GM08714 (cell line): ENCODE measurements around the gene GRB2.

Experiments used
- H3K4me3 ChIP-seq: fragments of 200-500 bp; sonication (Bioruptor generic); 2 replicates; pipeline ENCODE4 v1.5.1; 2014; ENCODE audit warnings: mild to moderate bottlenecking, low read length, inconsistent platforms
- ZNF274 ChIP-seq: IDR thresholded peaks from 2 replicates; pipeline ENCODE4 v1.6.1; 2012; ENCODE audit warnings: mild to moderate bottlenecking, low read depth, low read length

The GRB2 gene

GRCh38 chr17:75403131-75403530 is 2.3 kb downstream of the GRB2 start:
- H3K4me3 ChIP-seq: peak overlapping the region; percentile 94; the same call in 1 of the 2 replicates
- TF ChIP-seq ZNF274: no peak

DNA sequence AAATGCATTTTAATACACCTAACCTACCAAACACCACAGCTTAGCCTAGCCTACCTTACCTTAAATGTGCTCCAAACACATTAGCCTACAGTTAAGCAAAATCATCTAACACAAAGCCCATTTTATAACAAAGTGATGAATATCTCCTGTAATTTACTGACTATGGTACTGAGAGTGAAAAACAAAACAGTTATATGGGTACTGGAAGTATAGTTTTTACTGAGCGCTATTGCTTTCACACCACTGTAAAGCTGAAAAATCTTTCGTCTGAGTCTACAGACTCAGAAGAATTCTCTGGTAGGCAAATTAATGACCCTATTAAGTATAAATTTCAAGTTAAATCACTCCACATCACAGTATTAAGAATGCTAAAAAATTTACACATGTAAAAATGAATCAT is 3.5 kb downstream of the GRB2 start:
- H3K4me3 ChIP-seq: no peak overlapping the region; the same call in 1 of the 2 replicates
- no peak for TF ChIP-seq ZNF274

- no peak for TF ChIP-seq ZNF274
- H3K4me3 ChIP-seq: no peak overlapping the region
These were observed 5.0 kb downstream of the GRB2 start for GRCh38 chr17:75400326-75400939.

DNA sequence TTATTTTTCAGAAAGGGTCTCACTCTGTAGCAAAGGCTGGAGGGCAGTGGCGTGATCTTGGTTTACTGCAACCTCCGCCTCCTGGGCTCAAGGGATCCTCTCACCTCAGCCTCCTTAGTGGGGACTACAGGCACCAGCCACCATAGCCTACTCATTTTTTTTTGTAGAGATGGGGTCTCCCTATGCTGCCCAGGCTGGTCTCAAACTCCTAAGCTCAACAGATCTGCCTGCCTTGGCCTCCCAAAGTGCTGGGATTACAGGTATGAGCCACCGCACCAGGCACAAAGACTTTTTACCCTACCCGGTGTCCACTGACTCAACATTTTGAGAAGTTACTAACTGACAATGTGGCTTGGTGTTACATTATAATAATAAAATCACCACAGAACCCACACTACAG is 7.2 kb downstream of the GRB2 start:
- TF ChIP-seq ZNF274: no peak
- no peak overlapping the region for H3K4me3 ChIP-seq

DNA sequence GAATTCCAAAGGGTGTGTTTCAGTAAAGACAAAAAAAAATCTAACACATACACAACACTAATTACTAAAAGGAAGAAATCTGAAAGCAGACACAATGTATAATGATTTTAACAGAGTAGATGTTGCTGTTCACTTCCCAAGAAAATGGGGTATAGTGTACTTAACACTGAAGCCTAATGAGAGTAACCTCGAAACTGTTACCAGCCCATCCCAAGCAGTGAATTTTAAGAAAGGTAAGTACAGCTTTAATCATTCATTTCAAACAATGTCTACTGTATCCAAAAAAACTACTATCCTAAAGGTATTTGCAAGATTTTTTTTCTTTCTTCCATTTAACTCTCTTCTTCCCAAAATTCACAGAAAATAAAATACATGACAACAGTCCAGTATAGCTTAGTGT is 8.3 kb downstream of the GRB2 start:
- TF ChIP-seq ZNF274: no peak
- H3K4me3 ChIP-seq: no peak overlapping the region

- no peak overlapping the region for H3K4me3 ChIP-seq
- no peak for TF ChIP-seq ZNF274
These were observed 8.7 kb downstream of the GRB2 start for GRCh38 chr17:75396796-75397195.

GRCh38 chr17:75396025-75396424 is 9.5 kb downstream of the GRB2 start:
- TF ChIP-seq ZNF274: no peak
- H3K4me3 ChIP-seq: peak overlapping the region; percentile 14; the same call in 1 of the 2 replicates

DNA sequence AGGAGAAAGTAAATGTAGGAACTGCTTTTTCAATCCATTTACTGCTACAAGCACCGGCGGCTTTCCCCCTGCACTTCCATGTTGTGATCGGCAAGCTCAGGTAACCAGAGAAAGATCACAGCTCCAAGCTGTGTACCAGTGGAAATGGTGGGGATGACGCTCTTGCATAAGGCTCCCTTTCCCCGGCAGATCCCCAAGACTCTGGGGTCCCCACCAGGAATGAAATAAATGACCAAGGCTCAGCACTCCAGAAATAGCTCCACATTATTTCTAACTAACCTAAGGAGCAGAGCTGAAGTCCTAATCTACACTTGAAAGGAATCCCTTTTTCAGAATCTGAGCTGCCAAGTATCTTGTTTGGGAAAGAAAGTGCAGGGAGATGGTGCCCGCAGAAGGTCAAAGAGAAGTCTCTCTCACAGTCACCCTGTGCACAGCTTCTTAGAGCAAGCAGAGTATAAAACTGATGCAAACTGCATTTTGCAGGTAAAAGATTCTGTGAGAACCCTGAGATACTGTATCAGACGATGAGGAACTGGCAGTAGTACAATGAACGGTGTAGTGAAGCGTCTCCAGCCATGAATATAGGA is 11.1 kb downstream of the GRB2 start:
- no peak for TF ChIP-seq ZNF274

DNA sequence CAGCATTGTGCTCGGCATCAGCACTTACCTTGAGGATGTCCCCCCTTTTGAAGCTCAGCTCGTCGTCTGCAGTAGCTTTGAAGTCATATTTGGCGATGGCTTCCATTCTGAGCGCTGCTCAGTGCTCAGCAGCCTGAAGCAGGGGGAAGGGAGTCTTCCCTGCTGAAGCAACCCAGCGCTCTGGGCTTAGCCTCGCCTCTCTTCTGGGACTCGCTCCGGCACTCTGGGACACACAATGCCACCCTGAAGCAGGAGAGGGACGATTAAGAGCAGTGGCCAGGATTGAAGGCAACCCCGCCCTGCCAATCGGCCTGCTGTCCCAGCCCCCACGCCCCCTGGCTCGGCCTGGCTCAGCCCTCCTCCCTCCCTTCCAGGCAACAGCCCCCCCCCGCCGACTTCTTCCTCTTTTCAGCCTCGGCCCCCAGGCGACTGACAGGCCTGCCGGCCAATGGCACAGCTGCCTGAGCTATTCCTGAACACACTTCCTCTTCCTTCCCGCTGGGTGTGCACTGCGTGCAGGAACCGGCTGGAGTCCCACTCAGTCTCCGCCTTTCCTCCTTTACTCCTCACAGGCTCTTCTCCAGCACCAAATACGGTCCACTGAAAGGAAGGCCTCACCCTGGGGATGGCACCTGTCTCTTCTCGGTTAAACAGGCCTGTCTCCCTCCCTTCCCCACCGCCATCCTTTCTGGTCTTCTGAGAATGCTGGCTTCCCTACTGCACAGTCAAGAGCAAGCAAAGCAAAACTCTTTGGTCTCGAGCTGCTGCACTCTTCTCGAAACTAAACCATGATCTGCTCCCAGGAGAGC is 11.8 kb downstream of the GRB2 start:
- no peak for TF ChIP-seq ZNF274
- H3K4me3 ChIP-seq: peak overlapping the region; percentile 66

More for the DNA sequence above, 11.1 kb downstream of the GRB2 start:
- peak overlapping the region; percentile 66 for H3K4me3 ChIP-seq

DNA sequence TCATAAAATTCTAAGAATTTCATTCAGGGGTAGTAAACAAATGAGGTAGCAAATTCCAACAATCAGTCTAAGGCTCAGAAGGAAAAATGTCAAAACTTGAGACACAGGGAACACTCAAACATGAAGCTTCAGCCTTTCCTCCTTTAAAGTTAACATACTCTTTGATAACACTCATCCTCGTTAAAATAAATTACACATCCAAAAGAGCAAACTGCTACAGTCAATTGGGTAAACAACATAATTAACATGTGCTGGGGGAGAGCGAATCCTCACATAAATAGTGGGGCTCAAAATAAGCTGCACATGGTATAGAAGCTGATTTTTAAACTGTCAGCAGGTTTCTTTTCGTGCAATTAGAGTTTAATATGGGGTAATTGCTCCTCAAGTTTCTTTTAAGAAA is 12.9 kb downstream of the GRB2 start:
- no peak overlapping the region for H3K4me3 ChIP-seq
- no peak for TF ChIP-seq ZNF274

- no peak for TF ChIP-seq ZNF274
- no peak overlapping the region for H3K4me3 ChIP-seq
These were observed 14.5 kb downstream of the GRB2 start for GRCh38 chr17:75390982-75391381.

DNA sequence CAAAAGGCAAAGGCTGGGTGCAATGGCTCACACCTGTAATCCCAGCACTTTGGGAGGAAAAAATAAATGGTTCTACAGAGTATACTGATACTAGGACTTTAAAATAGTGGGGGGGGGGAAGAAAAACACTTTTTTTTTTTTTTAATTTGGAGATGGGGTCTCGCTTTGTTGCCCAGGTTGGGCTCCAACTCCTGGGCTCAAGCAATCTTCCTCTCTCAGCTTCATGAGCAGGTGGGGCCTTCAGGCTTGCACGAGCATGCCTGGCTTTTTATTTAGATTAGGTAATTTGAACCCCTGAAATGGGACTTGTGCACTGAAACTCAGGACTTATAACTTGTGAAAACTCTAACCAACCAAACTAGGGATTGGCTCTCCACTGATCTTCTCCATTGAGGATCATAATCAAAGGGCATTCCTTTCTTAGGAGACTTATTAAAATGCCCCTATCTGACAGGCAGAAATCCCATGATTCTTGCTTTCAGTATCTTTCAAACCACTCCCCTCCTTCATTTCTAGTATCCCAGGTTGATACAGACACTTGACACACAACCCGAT is 16.9 kb downstream of the GRB2 start:
- no peak overlapping the region for H3K4me3 ChIP-seq
- no peak for TF ChIP-seq ZNF274

DNA sequence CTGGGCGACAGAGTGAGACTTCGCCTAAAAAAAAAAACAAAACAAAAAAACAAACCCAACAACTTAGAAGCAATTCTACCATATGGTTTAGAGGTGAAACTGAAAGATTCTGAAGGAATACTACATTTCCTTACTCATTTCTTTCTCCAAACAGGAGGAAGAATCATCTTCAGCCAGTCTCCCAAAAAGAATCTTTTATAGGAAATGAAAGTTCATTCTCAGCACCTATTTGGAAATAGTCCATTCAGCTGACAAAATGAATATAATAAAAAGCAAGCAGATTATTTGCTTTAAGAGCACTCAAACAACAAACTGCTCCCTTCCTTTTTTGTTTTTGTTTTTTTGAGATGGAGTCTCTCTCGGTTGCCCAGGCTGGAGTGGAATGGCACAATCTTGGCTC is 17.7 kb downstream of the GRB2 start:
- no peak overlapping the region for H3K4me3 ChIP-seq

DNA sequence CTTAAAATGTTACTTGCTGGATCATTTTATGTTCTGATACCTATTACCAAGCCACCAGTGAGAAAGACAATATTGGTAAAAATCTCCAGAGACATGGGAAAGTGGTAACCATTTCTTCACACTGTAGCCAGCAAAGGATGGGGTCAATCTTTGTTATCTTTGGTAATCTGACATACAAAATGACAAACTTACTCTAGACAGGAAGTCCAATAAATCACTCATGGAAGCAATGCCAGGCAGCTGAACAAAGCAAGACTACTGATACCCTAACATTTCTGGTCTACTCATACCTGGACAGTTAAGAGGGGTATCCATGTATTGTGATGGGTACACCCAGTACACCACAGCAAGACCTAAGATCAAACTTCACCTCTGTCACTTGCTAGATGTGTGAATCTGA is 19.0 kb downstream of the GRB2 start:
- H3K4me3 ChIP-seq: no peak overlapping the region
- no peak for TF ChIP-seq ZNF274

More for the DNA sequence above, 17.7 kb downstream of the GRB2 start:
- no peak for TF ChIP-seq ZNF274

- H3K4me3 ChIP-seq: no peak overlapping the region
- no peak for TF ChIP-seq ZNF274
These were observed 20.7 kb downstream of the GRB2 start for GRCh38 chr17:75384751-75385150.
